DOHH2 (cell line): ENCODE measurements around the gene SLC2A11.
A peak's percentile ranks its signal among the peaks of the same experiment; 100 is the strongest.

Source experiments
- H3F3A ChIP-seq: fragments of 200-600 bp; sonication (generic), shearing (Covaris generic); 2 replicates; pipeline ENCODE4 v1.6.0; 2016; ENCODE audit warnings: antibody characterized with exemption, mild to moderate bottlenecking; ENCODE audit not compliant: control insufficient read depth, insufficient read depth
- H3K27ac ChIP-seq: fragments of 200-600 bp; sonication (generic); 2 replicates; pipeline ENCODE4 v1.5.1; 2014; ENCODE audit warnings: low read depth, mild to moderate bottlenecking, low read length, moderate library complexity
- H3K27me3 ChIP-seq: fragments of 200-600 bp; sonication (generic); 2 replicates; pipeline ENCODE4 v1.6.1; 2014; ENCODE audit warnings: mild to moderate bottlenecking, low read length, mixed read lengths; ENCODE audit not compliant: control insufficient read depth
- H3K36me3 ChIP-seq: fragments of 200-600 bp; sonication (generic); 2 replicates; pipeline ENCODE4 v1.6.1; 2014; ENCODE audit warnings: mild to moderate bottlenecking, low read length, moderate library complexity, mixed read lengths; ENCODE audit not compliant: control insufficient read depth
- H3K4me1 ChIP-seq: fragments of 200-600 bp; sonication (generic); 2 replicates; pipeline ENCODE4 v1.6.1; 2014; ENCODE audit warnings: mild to moderate bottlenecking, low read length, mixed read lengths; ENCODE audit not compliant: control insufficient read depth
- H3K4me2 ChIP-seq: fragments of 200-600 bp; sonication (generic); 2 replicates; pipeline ENCODE4 v1.6.0; 2014; ENCODE audit warnings: mild to moderate bottlenecking, low read length, moderate library complexity
- H3K4me3 ChIP-seq: fragments of 200-600 bp; sonication (generic); 2 replicates; pipeline ENCODE4 v1.5.1; 2014; ENCODE audit warnings: mild to moderate bottlenecking, low read length, mixed read lengths
- H3K79me2 ChIP-seq: fragments of 200-600 bp; sonication (generic); 2 replicates; pipeline ENCODE4 v1.6.1; 2014; ENCODE audit warnings: mild to moderate bottlenecking, low read length, mixed read lengths; ENCODE audit not compliant: control insufficient read depth
- H3K9me2 ChIP-seq: fragments of 200-600 bp; sonication (generic); replicated peaks from 2 replicates; pipeline ENCODE4 v1.6.1; 2014; ENCODE audit warnings: mild to moderate bottlenecking, low read length, mixed read lengths; ENCODE audit not compliant: control insufficient read depth
- H3K9me3 ChIP-seq: fragments of 200-600 bp; sonication (generic); 2 replicates; pipeline ENCODE4 v1.6.1; 2014; ENCODE audit warnings: antibody characterized with exemption, low read length, mixed read lengths; ENCODE audit not compliant: control insufficient read depth, insufficient read depth
- H4K20me1 ChIP-seq: fragments of 200-600 bp; sonication (generic); 2 replicates; pipeline ENCODE4 v1.6.0; 2014; ENCODE audit warnings: low read depth, mild to moderate bottlenecking, antibody characterized with exemption, low read length, moderate library complexity; ENCODE audit not compliant: control insufficient read depth, insufficient read depth
- CTCF ChIP-seq: fragments of 200-600 bp; sonication (generic); IDR thresholded peaks from one replicate; pipeline ENCODE4 v1.5.1; 2014; ENCODE audit warnings: antibody characterized with exemption, mild to moderate bottlenecking, low read depth, low read length; ENCODE audit not compliant: poor library complexity, severe bottlenecking
- EZH2phosphoT487 ChIP-seq: fragments of 200-600 bp; sonication (generic); IDR thresholded peaks from 2 replicates; pipeline ENCODE4 v1.6.1; 2017; ENCODE audit warnings: borderline replicate concordance, mild to moderate bottlenecking, antibody characterized with exemption, low read length, moderate library complexity, mixed read lengths

SLC2A11 gene

DNA sequence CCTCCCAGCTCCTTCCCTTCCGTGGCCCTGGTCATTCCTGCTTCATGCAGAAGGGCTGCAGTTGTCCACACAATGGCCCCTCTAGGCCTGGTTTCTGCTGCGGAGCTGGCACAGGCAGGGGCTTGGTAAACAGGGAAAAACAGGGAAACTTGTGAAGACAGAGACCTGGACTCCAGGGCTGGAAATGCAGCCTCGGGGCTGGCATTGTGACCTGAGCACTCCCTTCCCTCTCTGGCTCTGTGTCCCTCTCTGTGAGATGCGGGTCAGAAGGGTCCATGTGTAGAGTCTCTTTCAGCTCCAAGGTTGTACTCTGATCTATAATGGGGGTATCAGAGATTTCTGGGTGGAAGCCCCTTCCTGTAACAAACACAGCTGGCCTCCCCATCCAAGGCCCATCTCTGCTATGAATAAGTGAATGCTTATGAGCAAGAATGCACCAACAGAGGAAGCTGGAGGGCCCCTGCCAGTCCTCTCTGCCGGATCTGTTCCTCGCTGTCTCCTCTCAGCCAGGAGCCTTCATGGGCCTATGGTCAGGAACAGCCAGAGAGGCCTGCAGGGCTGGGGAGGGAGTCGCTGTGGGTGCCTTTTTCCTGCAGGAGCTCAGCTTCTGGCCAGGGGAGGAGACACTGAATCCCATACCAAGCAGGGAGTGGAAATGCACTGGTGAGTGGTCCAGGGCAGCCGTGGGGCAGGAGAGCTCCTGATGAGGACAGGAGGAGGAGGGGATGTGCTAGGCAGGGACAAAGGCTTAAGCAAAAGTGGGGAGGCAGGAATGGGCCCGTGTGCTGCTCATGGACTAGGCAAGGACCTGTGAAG lies 12.2 kb upstream of the SLC2A11 start:
- H3K9me2 ChIP-seq, result no peaks in the 10 kb centered on the region
- no peaks in the 10 kb centered on the region for H3K36me3 ChIP-seq
- H3K27me3 ChIP-seq, result no peaks in the 10 kb centered on the region
- no peak for TF ChIP-seq EZH2phosphoT487
- no peak for TF ChIP-seq CTCF
- H3F3A ChIP-seq, result peaks cover 30% of the 10 kb centered on the region
- H3K79me2 ChIP-seq, result no peaks in the 10 kb centered on the region
- peak overlapping the region; percentile 90 for H3K27ac ChIP-seq
- no peaks in the 10 kb centered on the region for H4K20me1 ChIP-seq
- H3K4me3 ChIP-seq, result peak overlapping the region; percentile 61
- H3K4me2 ChIP-seq, result peak overlapping the region; percentile 69
- no peaks in the 10 kb centered on the region for H3K9me3 ChIP-seq
- H3K4me1 ChIP-seq, result peaks cover 95% of the 10 kb centered on the region

DNA sequence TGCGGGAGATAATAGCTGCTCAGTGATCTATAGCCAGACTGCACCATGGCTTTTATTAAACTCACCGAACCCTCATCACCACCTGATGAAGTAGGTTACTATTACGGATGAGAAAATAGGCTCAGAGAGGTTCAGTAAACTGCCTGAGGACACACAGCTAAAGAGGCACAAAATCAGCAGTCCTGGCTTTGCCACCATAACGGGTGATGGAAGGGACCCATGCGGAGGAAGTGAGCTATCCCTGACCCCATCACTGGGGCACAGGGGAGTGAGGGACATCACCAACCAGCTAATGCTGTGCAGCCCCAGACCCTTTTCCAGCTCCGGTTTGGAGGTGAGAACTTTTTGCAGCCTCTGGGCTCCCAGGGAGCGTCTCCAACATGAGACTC lies 11.6 kb upstream of the SLC2A11 start:
- H3K27ac ChIP-seq, result peak overlapping the region; percentile 90
- peaks cover 99% of the 10 kb centered on the region for H3K4me1 ChIP-seq
- no peaks in the 10 kb centered on the region for H3K79me2 ChIP-seq
- no peaks in the 10 kb centered on the region for H4K20me1 ChIP-seq
- no peaks in the 10 kb centered on the region for H3K9me3 ChIP-seq
- H3K36me3 ChIP-seq, result no peaks in the 10 kb centered on the region
- TF ChIP-seq EZH2phosphoT487 (no peak), CTCF (no peak)
- no peaks in the 10 kb centered on the region for H3K9me2 ChIP-seq
- peak overlapping the region; percentile 69 for H3K4me2 ChIP-seq
- H3F3A ChIP-seq, result peaks cover 30% of the 10 kb centered on the region
- no peaks in the 10 kb centered on the region for H3K27me3 ChIP-seq
- peak overlapping the region; percentile 61 for H3K4me3 ChIP-seq

DNA sequence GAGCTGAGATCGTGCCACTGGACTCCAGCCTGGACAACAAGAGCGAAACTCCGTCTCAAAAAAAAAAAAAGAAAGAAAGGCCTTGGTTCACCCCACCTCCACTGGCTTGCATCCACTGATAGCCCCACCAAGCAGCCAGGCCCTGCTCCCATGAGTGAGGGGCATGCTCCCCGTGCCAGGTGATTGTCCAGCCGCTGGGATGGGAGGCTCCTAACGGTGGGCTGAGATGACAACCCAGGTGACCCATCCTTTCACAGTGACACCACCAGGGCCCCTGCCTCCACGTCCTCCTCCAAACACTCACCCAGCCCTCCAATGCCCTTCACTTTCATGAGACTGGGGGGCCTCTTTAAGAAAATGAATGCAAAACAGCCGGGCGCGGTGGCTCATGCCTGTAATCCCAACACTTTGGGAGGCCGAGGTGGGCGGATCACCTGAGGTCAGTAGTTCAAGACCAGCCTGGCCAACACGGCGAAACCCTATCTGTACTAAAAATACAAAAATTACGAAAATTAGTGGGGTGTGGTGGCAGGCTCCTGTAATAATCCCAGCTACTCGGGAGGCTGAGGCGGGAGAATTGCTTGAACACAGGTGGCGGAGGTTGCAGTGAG lies 10.3 kb upstream of the SLC2A11 start:
- Histone ChIP-seq H3K9me2 (no peaks in the 10 kb centered on the region), H3K4me3 (peak overlapping the region; percentile 61), H3K4me2 (peak overlapping the region; percentile 69), H3K27ac (peak overlapping the region; percentile 90), H3K9me3 (no peaks in the 10 kb centered on the region), H3F3A (peaks cover 39% of the 10 kb centered on the region), H3K27me3 (no peaks in the 10 kb centered on the region), H3K4me1 (peaks cover 93% of the 10 kb centered on the region), H4K20me1 (no peaks in the 10 kb centered on the region), H3K36me3 (no peaks in the 10 kb centered on the region), H3K79me2 (no peaks in the 10 kb centered on the region)
- TF ChIP-seq CTCF, result no peak
- no peak for TF ChIP-seq EZH2phosphoT487
